ENCODE measurements around the gene BRSK1. TPM values are rescaled to one million over a fixed set of nuclear protein-coding genes. Genes with fewer than 3 reads are reported as not detected.

The BRSK1 gene
- total and polyA plus RNA-seq, 2 experiments from 2014 or later: 0.55 to 1.9 TPM

- no peak overlapping the region for H3K27ac ChIP-seq
- DNase-seq: no peak
- TF ChIP-seq EZH2 (IDR thresholded peaks at IDR 0.05; ENCODE audit: insufficient read depth, poor library complexity, severe bottlenecking): no peak
- TF ChIP-seq EZH2phosphoT487 (IDR thresholded peaks at IDR 0.05; ENCODE audit: insufficient read depth, low read depth): no peak
- no peaks in the 10 kb centered on the region for H3K36me3 ChIP-seq (ENCODE audit: low read depth)
- H3F3A ChIP-seq (ENCODE audit: insufficient read depth): no peaks in the 10 kb centered on the region
- no peak overlapping the region for H3K4me3 ChIP-seq
- no peak overlapping the region for H2AFZ ChIP-seq
- H3K27me3 ChIP-seq (replicated peaks; ENCODE audit: insufficient read depth): peaks cover 4% of the 10 kb centered on the region
- H3K79me2 ChIP-seq (ENCODE audit: insufficient read depth): no peaks in the 10 kb centered on the region
- no peaks in the 10 kb centered on the region for H4K20me1 ChIP-seq (ENCODE audit: insufficient read depth)
- H3K9me2 ChIP-seq (ENCODE audit: insufficient read depth): no peaks in the 10 kb centered on the region
- 91 to 94% methylated on average over 25 to 39 of the region's 41 CpGs for WGBS, 2 experiments (ENCODE audit: low coverage in 1 of 2, low lambda C conversion rate in 2 of 2, missing lambda C conversion rate in 2 of 2)
- no peaks in the 10 kb centered on the region for H3K9me3 ChIP-seq (ENCODE audit: low read depth)
- in situ Hi-C loops (cut with MboI): no loop called here
- no peak overlapping the region for H3K9ac ChIP-seq
- no peaks in the 10 kb centered on the region for H3K4me1 ChIP-seq (ENCODE audit: insufficient read depth)
- H3K4me2 ChIP-seq (ENCODE audit: unreplicated experiment): no peak overlapping the region
Measured at GRCh38 chr19:55346725-55347441, 63.1 kb downstream of the BRSK1 start.

DNA sequence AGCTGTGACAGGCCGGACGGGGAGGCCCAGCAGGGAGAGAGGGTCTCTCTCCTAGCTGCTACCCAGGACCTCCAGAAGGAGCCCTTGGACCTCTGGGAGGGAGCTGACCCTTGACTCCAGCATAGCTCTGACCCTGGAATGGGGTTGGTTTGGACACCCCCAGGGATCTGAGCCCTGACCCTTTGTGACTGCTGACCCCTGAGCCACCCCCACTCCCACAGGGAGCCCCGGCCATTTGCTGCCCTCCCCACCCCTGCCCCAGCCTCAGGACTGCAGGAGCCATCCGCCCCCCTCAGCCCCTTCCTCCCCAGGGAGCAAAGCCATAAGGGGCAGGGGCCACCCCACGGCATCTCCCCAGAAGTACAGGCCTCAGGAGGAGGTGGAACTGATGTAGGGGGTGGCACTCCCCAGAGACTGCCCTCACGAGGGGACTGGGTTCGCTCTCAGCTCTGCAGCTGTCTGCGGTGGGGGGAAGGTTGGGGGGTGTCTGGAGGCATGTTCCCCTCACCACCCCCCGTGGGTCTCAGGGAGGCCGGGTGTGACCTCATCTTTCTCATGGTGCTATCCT, 63.7 kb downstream of the BRSK1 start:
- Histone ChIP-seq H3K36me3 (ENCODE audit: low read depth) (no peaks in the 10 kb centered on the region), H3K9ac (no peak overlapping the region), H3K4me2 (ENCODE audit: unreplicated experiment) (no peak overlapping the region), H2AFZ (no peak overlapping the region), H3K27ac (no peak overlapping the region), H3K27me3 (replicated peaks; ENCODE audit: insufficient read depth) (peaks cover 10% of the 10 kb centered on the region), H4K20me1 (ENCODE audit: insufficient read depth) (no peaks in the 10 kb centered on the region), H3K9me3 (ENCODE audit: low read depth) (no peaks in the 10 kb centered on the region), H3K79me2 (ENCODE audit: insufficient read depth) (no peaks in the 10 kb centered on the region), H3K4me1 (ENCODE audit: insufficient read depth) (no peaks in the 10 kb centered on the region), H3F3A (ENCODE audit: insufficient read depth) (no peaks in the 10 kb centered on the region), H3K9me2 (ENCODE audit: insufficient read depth) (no peaks in the 10 kb centered on the region), H3K4me3 (no peak overlapping the region)
- in situ Hi-C loops (cut with MboI): no loop called here
- TF ChIP-seq EZH2 (IDR thresholded peaks at IDR 0.05; ENCODE audit: insufficient read depth, poor library complexity, severe bottlenecking) (no peak), EZH2phosphoT487 (IDR thresholded peaks at IDR 0.05; ENCODE audit: insufficient read depth, low read depth) (no peak)
- no peak for DNase-seq
- WGBS, 2 experiments (ENCODE audit: low coverage in 1 of 2, low lambda C conversion rate in 2 of 2, missing lambda C conversion rate in 2 of 2): 75 to 78% methylated on average over 7 to 10 of the region's 10 CpGs

DNA sequence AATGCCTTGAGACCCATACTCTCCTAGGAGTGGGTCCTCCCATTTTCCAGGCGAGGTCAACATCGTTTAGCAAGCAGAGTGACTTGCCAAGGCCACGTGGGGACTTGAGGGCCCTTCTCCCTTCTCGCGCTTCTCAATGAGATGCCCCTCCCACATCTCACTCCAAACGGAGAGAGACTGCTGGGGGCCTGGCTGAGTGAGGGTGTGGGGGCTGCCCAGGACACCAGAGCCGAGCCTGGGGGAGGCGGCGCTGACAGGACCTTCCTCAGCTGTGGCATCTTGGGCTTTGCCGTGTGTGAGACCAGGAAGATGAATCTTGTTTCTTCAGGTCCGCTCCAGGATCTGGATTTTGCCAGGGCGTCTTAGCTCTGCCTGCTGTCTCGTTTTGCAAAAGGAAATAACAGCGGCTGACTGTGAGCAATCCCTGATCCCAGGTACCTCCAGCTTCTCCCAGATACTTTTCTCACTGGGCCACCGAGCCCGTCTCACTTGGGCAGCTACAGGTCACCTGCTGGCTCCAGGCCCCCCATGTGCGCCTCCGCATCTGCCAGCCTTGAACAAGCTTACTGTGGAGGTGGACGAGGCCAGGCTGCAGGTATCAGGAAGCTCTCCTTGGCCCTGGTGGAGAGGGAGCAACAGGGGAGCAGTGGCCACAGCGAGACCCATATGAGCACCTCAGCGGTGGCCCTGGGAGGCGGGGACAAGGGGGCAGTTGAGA, 64.7 kb downstream of the BRSK1 start:
- Histone ChIP-seq H3K27me3 (replicated peaks; ENCODE audit: insufficient read depth) (peaks cover 20% of the 10 kb centered on the region), H3K79me2 (ENCODE audit: insufficient read depth) (no peaks in the 10 kb centered on the region), H3K36me3 (ENCODE audit: low read depth) (no peaks in the 10 kb centered on the region), H3K9ac (no peak overlapping the region), H3K9me3 (ENCODE audit: low read depth) (no peaks in the 10 kb centered on the region), H2AFZ (no peak overlapping the region), H3K4me1 (ENCODE audit: insufficient read depth) (no peaks in the 10 kb centered on the region), H3K4me3 (no peak overlapping the region), H3F3A (ENCODE audit: insufficient read depth) (no peaks in the 10 kb centered on the region), H3K27ac (no peak overlapping the region), H4K20me1 (ENCODE audit: insufficient read depth) (no peaks in the 10 kb centered on the region), H3K9me2 (ENCODE audit: insufficient read depth) (no peaks in the 10 kb centered on the region), H3K4me2 (ENCODE audit: unreplicated experiment) (no peak overlapping the region)
- 68 to 72% methylated on average over 21 to 22 of the region's 22 CpGs for WGBS, 2 experiments (ENCODE audit: low coverage in 1 of 2, low lambda C conversion rate in 2 of 2, missing lambda C conversion rate in 2 of 2)
- no peak for DNase-seq
- TF ChIP-seq EZH2phosphoT487 (IDR thresholded peaks at IDR 0.05; ENCODE audit: insufficient read depth, low read depth) (no peak), EZH2 (IDR thresholded peaks at IDR 0.05; ENCODE audit: insufficient read depth, poor library complexity, severe bottlenecking) (no peak)
- in situ Hi-C loops (cut with MboI): no loop called here

GRCh38 chr19:55350620-55351315, 67.0 kb downstream of the BRSK1 start:
- H3K36me3 ChIP-seq (ENCODE audit: low read depth): no peaks in the 10 kb centered on the region
- TF ChIP-seq EZH2phosphoT487 (IDR thresholded peaks at IDR 0.05; ENCODE audit: insufficient read depth, low read depth): no peak
- TF ChIP-seq EZH2 (IDR thresholded peaks at IDR 0.05; ENCODE audit: insufficient read depth, poor library complexity, severe bottlenecking): no peak
- no peak overlapping the region for H2AFZ ChIP-seq
- in situ Hi-C loops (cut with MboI): no loop called here
- no peak overlapping the region for H3K9ac ChIP-seq
- H3K9me2 ChIP-seq (ENCODE audit: insufficient read depth): no peaks in the 10 kb centered on the region
- H3K9me3 ChIP-seq (ENCODE audit: low read depth): no peaks in the 10 kb centered on the region
- H3K27me3 ChIP-seq (replicated peaks; ENCODE audit: insufficient read depth): peaks cover 31% of the 10 kb centered on the region
- no peaks in the 10 kb centered on the region for H3K79me2 ChIP-seq (ENCODE audit: insufficient read depth)
- WGBS, 2 experiments (ENCODE audit: low coverage in 1 of 2, low lambda C conversion rate in 2 of 2, missing lambda C conversion rate in 2 of 2): 66 to 71% methylated on average over 11 of the region's 11 CpGs
- DNase-seq: no peak
- no peak overlapping the region for H3K4me3 ChIP-seq
- H4K20me1 ChIP-seq (ENCODE audit: insufficient read depth): no peaks in the 10 kb centered on the region
- no peaks in the 10 kb centered on the region for H3K4me1 ChIP-seq (ENCODE audit: insufficient read depth)
- H3K27ac ChIP-seq: no peak overlapping the region
- no peak overlapping the region for H3K4me2 ChIP-seq (ENCODE audit: unreplicated experiment)
- no peaks in the 10 kb centered on the region for H3F3A ChIP-seq (ENCODE audit: insufficient read depth)
